ENCODE data around the gene DCD. TPM values are rescaled to one million over a fixed set of nuclear protein-coding genes. Genes with fewer than 3 reads are reported as not detected.

Gene DCD
- total RNA-seq, 1 donor from 2014 or later, result not detected

DNA sequence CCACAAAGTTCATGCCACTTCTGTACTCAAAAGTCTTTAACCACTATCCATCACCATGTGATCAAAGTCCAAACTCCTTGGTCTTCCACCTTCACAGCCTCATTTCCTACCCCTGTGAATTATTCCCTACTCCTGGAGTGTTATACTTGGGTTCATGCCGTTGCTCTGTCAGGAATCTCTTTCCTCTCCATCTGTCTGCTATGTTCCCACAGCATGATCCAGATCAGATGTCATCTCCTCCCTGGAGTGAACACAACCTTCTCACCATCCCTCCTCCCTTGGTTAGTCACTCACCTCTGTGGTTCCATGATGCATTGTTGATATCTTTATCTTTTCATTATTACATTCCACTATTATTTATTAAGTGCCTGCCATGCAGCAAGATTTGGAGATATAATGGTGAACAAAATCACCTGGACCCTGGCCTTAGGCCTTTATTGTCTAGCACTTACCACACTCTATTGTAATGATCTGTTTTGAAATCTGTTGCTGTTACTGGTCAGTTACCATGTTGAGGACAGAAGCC lies 35.9 kb downstream of the DCD start:
- FAIRE-seq (no peak), DNase-seq (ENCODE audit: low spot score in 2 of 2) (no peak)

DNA sequence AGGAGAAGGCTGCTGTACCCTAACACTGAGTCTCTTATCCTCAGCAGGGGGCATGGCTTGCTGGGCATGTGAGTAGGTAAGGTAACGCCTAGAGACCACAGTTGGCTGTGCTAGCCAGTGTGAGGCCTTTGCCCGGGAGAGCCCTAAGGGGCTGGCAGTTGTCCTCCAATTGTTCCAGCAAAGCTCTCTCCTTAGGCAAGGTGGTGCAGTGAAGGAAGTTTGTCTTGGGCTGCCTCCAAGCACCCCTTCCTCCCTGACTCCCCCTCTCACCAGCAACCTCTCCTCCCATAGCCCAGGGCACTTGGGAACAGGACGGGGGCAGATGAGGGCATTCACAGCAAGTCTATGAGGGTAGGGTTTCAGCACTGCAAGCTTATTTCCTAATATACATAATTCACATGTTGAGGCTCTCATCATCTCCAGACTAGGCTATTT lies 36.4 kb downstream of the DCD start:
- FAIRE-seq (no peak), DNase-seq (ENCODE audit: low spot score in 2 of 2) (no peak)

DNA sequence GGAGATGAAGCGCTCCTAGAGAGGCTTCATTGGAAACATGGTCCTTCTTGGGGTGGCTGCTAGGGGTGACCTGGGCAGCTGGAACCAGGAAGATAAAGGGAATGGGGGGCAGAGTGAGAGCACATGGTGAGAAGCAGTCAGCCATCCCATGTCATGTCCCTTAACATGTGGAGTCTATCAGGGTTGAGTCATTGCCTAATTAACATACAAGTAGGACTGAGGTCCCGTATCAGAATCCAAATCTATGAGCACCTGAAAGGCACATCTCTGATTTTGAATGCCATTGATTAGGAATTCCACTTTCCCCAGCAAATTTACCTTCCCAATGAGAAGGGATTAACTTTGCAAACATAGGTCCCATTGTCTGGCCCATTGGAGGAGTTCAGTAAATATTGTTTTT lies 39.4 kb downstream of the DCD start:
- DNase-seq (ENCODE audit: low spot score in 2 of 2), result no peak
- no peak for FAIRE-seq

DNA sequence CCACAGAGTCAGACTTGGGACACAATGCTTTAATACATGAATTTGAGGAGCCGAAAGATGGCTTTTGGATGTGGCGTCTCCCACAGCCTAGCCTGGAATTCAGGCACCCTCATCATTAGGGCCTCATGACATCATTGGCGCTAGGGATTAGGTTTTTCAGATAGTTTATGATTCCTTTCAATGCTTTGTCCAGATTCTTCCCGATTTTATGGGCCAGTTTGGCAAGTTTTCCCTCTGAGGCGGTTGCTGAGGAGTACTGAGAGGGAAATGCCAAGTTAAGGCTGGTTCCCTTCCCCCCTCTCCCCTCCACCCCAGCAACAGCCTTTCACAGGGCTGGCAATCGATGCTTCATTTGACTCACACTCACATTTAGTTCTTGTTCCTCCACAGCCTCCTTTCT lies 40.0 kb downstream of the DCD start:
- DNase-seq (ENCODE audit: low spot score in 2 of 2) (no peak), FAIRE-seq (no peak)

DNA sequence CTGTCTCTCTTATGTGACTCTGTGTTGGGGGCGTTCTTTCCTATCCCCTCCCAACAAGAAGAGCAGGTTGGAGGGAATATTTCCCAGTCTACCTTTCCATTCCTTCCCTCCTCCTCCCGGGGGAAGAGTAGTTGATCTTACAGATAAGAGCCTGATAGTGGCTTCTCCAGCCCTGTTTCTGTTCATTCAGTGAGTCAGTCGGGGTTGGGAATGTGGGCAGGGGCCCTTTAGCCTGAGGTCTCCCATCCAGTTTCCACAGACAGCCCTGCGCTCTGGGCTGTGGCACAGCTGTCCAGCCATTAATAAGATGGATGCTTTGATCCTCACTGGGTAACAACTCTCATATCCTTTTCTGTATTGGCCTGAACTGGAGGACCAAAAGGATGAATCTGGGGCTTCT lies 41.6 kb downstream of the DCD start:
- FAIRE-seq, result no peak
- DNase-seq (ENCODE audit: low spot score in 2 of 2), result no peak

DNA sequence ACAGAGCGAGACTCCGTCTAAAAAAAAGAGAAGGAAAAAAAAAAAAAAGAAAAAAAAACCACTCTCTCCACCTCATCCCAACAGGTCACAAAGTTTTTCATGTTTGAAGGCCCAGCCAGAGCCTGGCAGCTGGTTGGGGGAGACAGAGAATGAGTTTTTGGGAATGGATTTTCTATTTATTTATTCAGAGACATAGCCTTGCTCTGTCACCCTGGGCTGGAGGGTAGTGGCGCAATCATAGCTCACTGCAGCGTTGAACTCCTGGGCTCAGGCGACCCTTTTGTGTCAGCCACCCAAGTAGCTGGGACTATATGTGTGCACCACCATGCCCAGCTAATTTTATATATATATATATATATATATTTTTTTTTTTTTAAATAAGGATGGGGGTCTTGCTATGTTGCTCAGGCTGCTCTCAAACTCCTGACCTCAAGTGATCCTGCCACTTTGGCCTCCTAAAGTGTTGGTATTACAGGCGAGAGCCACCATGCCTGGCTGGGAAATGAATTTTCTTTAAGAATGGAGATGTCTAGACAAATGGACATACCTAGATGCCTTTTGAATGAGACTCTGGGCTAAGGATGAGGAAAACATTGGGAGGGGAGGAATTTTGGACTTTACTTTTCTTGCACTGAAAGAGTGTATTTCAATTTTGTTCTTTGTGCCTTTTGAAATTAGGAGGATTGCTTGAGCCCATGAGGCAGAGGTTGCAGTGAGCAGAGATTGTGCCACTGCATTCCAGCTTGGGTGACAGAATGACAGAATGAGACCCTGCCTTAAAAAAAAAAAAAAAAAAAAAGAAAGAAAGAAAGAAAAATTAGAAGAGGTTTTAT lies 42.8 kb downstream of the DCD start:
- FAIRE-seq (no peak), DNase-seq (ENCODE audit: low spot score in 2 of 2) (no peak)

DNA sequence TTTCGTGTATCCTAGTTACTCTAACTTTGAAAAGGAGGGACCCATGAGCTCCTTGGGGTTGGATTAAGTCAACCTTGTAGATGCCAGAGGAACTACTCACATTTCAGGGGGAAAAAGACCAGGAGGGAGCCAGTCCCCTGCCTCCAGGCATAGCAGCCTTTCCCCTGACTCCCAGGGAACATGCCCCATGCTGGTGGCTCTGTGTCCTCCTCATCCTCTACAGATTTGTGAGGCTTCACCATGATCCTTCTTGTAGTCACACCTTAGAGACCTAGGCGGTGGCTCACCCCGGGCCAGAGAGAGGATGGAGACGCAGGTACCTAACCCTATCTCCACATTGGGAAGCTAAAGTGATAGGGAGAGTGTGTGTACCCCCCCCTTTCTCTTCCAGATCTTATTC lies 43.7 kb downstream of the DCD start:
- FAIRE-seq (no peak), DNase-seq (ENCODE audit: low spot score in 2 of 2) (no peak)

DNA sequence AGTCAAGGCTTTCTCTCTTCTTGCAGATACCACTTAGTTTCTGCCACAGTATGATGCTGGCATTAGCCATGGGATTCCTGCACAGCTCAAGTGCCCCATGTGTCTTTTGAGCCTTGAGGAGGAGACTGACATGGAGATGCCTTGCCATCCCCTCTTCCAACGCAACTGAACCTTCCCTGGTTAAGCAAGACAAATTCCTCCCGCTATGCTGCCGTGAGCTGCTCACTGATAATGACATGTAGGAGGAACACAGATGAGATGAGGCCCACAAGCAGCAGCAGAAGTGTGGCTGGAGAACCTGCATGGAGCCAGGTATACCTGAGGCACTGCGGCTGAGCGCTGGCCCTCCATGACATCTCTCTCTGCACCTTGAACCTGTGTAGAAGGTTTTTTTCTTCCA lies 44.3 kb downstream of the DCD start:
- FAIRE-seq (no peak), DNase-seq (ENCODE audit: low spot score in 2 of 2) (no peak)

DNA sequence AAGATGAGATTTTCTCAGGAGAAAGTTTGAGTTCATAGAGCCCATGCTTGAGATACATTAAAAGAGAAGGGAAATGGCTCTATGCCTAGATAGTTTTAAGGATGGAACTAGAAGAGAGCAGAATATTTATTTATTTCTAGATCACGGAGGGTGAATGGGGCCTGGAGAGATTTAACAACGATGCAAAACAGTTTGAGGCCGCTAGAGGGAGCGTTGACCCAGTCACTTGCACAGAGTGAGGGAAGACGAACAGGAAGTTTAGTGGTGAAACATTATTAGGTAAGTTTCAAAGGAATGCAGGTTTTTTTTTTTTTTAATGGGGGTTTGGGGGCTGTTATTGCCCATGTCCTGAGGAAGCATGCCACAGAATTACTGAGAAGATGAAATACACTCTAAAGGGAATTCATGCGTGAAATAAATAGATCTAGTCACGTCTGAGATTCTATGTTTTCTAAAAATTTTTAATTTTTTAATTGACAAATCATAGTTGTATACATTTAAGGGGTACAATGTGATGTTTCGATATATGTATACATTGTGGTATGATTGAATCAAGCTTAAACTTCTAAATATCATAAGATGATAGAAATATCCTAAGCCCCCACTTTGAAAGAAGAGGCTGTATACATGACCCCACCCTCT lies 44.9 kb downstream of the DCD start:
- FAIRE-seq, result peak; percentile 73
- peak in 1 of 2 donors; percentile 64 for DNase-seq (ENCODE audit: low spot score in 2 of 2)

DNA sequence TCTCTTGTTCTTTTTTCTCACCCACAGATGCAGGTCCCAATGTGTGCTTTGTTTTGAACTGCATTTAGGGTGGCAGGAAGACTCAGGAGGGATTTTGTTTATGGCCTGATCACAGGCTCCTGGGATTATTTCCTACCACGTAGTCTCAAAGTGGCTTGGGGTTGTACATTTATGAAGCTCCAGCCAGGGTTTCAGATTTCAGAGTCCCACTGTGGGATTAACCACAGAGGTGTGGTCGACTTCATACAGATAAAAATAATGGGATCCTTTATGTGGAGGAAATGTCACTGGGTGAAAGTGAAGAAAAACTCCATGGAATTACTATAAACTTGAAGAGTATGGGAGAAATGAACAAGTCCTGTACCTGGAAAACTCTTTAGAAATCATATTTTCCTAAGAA lies 45.5 kb downstream of the DCD start:
- FAIRE-seq (no peak), DNase-seq (ENCODE audit: low spot score in 2 of 2) (no peak)

DNA sequence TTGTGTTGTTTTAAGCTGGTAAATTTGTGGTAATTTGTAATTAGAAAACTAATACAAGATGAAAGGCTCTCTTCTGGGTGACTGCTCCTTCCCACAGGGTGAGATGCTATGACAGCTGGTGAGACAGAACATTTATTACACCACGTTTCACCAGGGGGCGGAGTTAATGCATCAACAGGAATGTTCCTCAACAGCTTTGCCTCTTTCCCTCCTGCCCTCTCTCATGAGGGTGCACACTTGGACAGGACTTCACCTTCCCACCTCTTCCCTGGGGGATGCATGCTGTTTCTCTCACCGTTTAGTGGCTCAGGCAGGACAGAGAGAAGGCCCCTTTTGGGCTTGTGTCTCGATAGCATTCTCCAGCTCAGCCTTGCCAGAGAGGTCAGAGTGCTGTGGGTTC lies 46.3 kb downstream of the DCD start:
- no peak for FAIRE-seq
- DNase-seq (ENCODE audit: low spot score in 2 of 2), result no peak

DNA sequence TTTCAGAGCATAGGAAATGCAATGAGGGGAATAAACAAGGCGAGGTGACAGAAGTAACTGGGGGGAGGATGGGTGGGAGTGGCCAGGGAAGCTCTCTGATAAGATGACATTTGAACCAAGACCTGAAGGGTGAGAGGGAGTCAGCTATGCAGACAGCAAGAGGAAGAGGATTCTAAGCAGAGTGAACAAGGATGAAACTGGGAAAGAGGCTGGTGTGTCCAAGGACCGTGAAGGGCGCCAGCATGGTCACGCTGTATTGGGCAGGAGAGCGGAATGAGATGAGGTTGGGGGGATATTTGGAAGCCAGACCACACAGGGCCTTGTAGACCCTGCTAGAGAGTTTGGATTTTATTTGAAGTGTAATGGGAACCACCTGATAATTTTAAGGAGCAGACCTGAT lies 49.2 kb downstream of the DCD start:
- no peak for FAIRE-seq
- no peak for DNase-seq (ENCODE audit: low spot score in 2 of 2)

DNA sequence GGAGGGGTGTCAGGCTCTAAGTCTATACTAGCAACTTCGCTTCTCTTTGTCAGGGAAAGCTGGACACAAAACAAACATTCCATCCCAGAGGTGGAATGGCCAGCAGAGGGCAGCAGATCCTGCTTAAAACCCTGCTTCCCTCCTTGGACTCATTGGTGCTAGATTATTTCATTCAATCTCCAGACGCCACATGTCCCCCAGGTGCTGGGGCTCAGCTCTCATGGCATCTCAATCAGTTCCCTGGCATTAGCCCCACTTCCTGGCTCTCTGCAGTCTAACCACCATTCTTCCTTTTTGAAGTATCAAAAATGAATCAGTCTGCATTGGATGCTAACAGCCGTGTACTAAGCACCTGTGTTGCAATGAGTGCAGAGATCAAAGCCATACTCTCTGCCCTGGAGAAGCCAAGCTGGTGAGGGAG lies 51.6 kb downstream of the DCD start:
- FAIRE-seq (no peak), DNase-seq (ENCODE audit: low spot score in 2 of 2) (peak; percentile 30 to 55)

DNA sequence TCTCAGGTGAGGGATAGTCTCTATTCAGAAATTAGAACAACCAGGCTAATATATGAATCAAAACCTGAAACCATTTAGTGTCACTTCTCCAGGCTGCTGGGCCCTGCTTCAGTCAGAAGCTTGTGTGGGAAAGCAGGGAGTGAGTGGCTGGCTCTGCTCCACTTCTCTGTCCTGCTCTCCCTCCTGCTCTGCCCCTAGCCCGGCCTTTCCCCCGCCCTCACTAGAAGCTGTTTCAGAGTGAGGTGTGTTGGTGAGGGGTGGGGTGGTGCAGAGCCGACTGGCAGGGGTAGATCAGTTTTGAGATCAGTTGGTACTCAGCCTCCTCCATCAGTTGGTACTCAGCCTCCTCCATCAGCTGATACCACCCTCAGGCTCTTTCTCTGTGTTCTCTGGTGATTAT lies 52.7 kb downstream of the DCD start:
- FAIRE-seq (no peak), DNase-seq (ENCODE audit: low spot score in 2 of 2) (no peak)

Other genes starting within 250 kb of the DCD start
- gene ITGA5, start 229.1 kb downstream of the DCD start, total RNA-seq, result 3.7 TPM
- gene GTSF1, start 174.8 kb downstream of the DCD start, total RNA-seq, result not detected
- 2.4 TPM for gene NCKAP1L, start 150.6 kb downstream of the DCD start, total RNA-seq
- 7.3 TPM for gene PDE1B, start 98.8 kb downstream of the DCD start, total RNA-seq
- 10.6 TPM for gene PPP1R1A, start 59.7 kb downstream of the DCD start, total RNA-seq
- not detected for gene LACRT, start 13.5 kb downstream of the DCD start, total RNA-seq
- gene MUCL1, start 206.2 kb upstream of the DCD start, total RNA-seq, result not detected

Data from frontal cortex (tissue), 4 donors.